M059J (cell line): ENCODE data around the gene MYOF. TPM values are rescaled to one million over a fixed set of nuclear protein-coding genes. Genes with fewer than 3 reads are reported as not detected.

ENCODE experiments used
- DNase-seq: peaks from one replicate; pipeline ENCODE4 v3.0.0-alpha.2; 2012; ENCODE audit warnings: low read depth
- total RNA-seq: library from RNA; depleted of rRNA; stranded (reverse); fragments of >200 nt; shearing (Covaris generic); gene quantifications from 2 replicates; pipeline ENCODE4 v1.2.3, GENCODE V29; 2014; rRNA removed

MYOF gene
- total RNA-seq, 1 experiment from 2014 or later, result 128 TPM

DNA sequence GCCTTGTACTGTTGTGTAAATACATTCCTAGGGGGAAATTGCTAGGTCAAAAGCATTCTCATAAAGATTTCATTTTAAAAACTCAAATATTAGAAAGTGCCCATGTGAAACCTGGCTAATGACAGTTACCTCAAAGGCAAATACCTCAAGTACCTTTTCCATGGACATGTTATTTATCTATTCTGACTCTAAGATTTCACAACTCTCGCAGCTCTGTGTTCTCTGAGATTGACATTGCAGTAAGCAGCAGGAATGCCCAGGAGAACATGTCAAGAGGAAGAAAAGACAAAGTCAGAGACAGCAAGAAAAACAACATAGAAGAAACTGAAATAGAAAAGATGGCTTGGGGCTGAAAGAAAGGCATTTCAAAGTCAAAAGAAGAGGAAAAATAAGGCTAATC, 221.0 kb downstream of the MYOF start:
- DNase-seq, result no peak

- DNase-seq, result no peak
These were observed 223.0 kb downstream of the MYOF start for GRCh38 chr10:93259126-93259525.

Other genes with a start within 250 kb of the MYOF start
- 85.5 and 87.9 TPM in 2 replicates for gene CEP55, start 14.3 kb upstream of the MYOF start, total RNA-seq
- gene FFAR4, start 84.3 kb upstream of the MYOF start, total RNA-seq, result not detected in 2 replicates
- 0.37 TPM in 1 of 2 replicates, not detected in the other for gene RBP4, start 118.9 kb upstream of the MYOF start, total RNA-seq
- not detected in 2 replicates for gene PDE6C, start 130.2 kb upstream of the MYOF start, total RNA-seq
- gene FRA10AC1, start 220.3 kb upstream of the MYOF start, total RNA-seq, result 0.86 and 2.8 TPM in 2 replicates